K562 (cell line): ENCODE measurements around the gene TSPAN3. TPM values are rescaled to one million over a fixed set of nuclear protein-coding genes. Genes with fewer than 3 reads are reported as not detected.
A peak's percentile ranks its signal among the peaks of the same experiment; 100 is the strongest.

Source experiments
- CEBPG ChIP-seq, 3 experiments: fragments of 200-800 bp in 1 of 3; sonication (Bioruptor generic) in 1 of 3; sonication (generic) in 1 of 3; formaldehyde crosslinking in 1 of 3; IDR thresholded peaks in 2 of 3; conservative IDR thresholded peaks in 1 of 3; 2 replicates each; pipeline versions ENCODE4 v1.6.1 to v1.8.0; 2016 to 2022; ENCODE audit warnings: missing compliant biosample characterization in 2 of 3, missing genetic modification characterization in 2 of 3, mild to moderate bottlenecking in 1 of 3, missing genetic modification reagents in 1 of 3
- EWSR1 ChIP-seq: fragments of 450-650 bp; IDR thresholded peaks from 2 replicates; pipeline ENCODE4 v1.6.1; 2018; ENCODE audit warnings: borderline replicate concordance, mild to moderate bottlenecking, low read depth, moderate library complexity; ENCODE audit not compliant: partially characterized antibody
- FOXM1 ChIP-seq, 2 experiments: fragments of 450-650 bp in 1 of 2; sonication (generic) in 1 of 2; formaldehyde crosslinking in 1 of 2; IDR thresholded peaks; 2 replicates each; pipeline versions ENCODE4 v1.6.1 to v1.9.0; 2017 to 2022; ENCODE audit warnings: low read depth in 2 of 2, mild to moderate bottlenecking in 2 of 2, missing genetic modification reagents in 1 of 2, moderate library complexity in 1 of 2
- FUS ChIP-seq: fragments of 200-400 bp; formaldehyde crosslinking; optimal IDR thresholded peaks from 2 replicates; pipeline ENCODE3; 2017; ENCODE audit warnings: low read depth, low read length
- MCM2 ChIP-seq: fragments of 450-650 bp; IDR thresholded peaks from 2 replicates; pipeline ENCODE4 v1.6.1; 2017; ENCODE audit warnings: low read depth, mild to moderate bottlenecking
- MEIS2 ChIP-seq: fragments of 450-650 bp; IDR thresholded peaks from 2 replicates; pipeline ENCODE4 v1.6.1; 2014; ENCODE audit warnings: mild to moderate bottlenecking; ENCODE audit not compliant: partially characterized antibody
- NFIX ChIP-seq: fragments of 250-450 bp; sonication (Bioruptor Pico); IDR thresholded peaks from 2 replicates; pipeline ENCODE4 v1.4.0; 2020; ENCODE audit warnings: low read depth, mild to moderate bottlenecking, moderate library complexity
- NFRKB ChIP-seq: fragments of 450-650 bp; IDR thresholded peaks from 2 replicates; pipeline ENCODE4 v1.6.1; 2016; ENCODE audit warnings: low read depth
- RFX1 ChIP-seq: fragments of 450-650 bp; IDR thresholded peaks from 2 replicates; pipeline ENCODE4 v1.6.1; 2016; ENCODE audit warnings: mild to moderate bottlenecking, moderate library complexity
- TOE1 ChIP-seq, 2 experiments: fragments of 450-650 bp in 1 of 2; sonication (generic) in 1 of 2; formaldehyde crosslinking in 1 of 2; IDR thresholded peaks; 2 replicates each; pipeline versions ENCODE4 v1.7.1 to v1.8.0; 2016 to 2022; ENCODE audit warnings: borderline replicate concordance in 2 of 2, mild to moderate bottlenecking in 2 of 2, antibody characterized with exemption in 1 of 2, inconsistent platforms in 1 of 2, low read depth in 1 of 2, missing genetic modification reagents in 1 of 2, moderate library complexity in 1 of 2
- WHSC1 ChIP-seq: IDR thresholded peaks from one replicate; pipeline ENCODE4 v1.6.1; 2012; ENCODE audit warnings: low read length, control low read depth, inconsistent platforms
- ZBTB17 ChIP-seq: fragments of 450-650 bp; formaldehyde crosslinking; IDR thresholded peaks from 2 replicates; pipeline ENCODE4 v1.4.0; 2020; ENCODE audit warnings: mild to moderate bottlenecking
- ZKSCAN8 ChIP-seq: fragments of 200-800 bp; sonication (Bioruptor generic); IDR thresholded peaks from 2 replicates; pipeline ENCODE4 v1.6.1; 2016; ENCODE audit warnings: missing genetic modification characterization, missing compliant biosample characterization
- polyA plus RNA-seq, 8 experiments: library from polyadenylated mRNA; depleted of rRNA in 4 of 8; stranded (reverse) in 5 of 8; unstranded in 3 of 8; fragments of >200 nt; fragmentation: Nextera tagmentation in 2 of 8; fragmentation: Illumina TruSeq in 1 of 8; extraction: Ambion mirVana in 2 of 8; extraction: Trizol in 1 of 8; gene quantifications; 2 replicates each; pipeline versions ENCODE4 v1.2.1 to v1.2.3, GENCODE V29; 2011 to 2014; ENCODE audit warnings: inconsistent platforms in 1 of 8, missing spikeins in 1 of 8
- total RNA-seq, 7 experiments: library from RNA; depleted of rRNA in 6 of 7; stranded (reverse); fragments of >200 nt in 6 of 7; fragmentation: Illumina TruSeq in 2 of 7; extraction: Trizol in 2 of 7; gene quantifications; 2 replicates each; pipeline versions ENCODE4 v1.2.1 to v1.2.3, GENCODE V29; 2011 to 2021; ENCODE audit warnings: low replicate concordance in 1 of 7
- TF ChIP-seq, protein P1 (sequence below): fragments of 450-650 bp; IDR thresholded peaks from 2 replicates; pipeline ENCODE4 v1.6.1; 2016; ENCODE audit warnings: low read depth
- TF ChIP-seq, protein P2 (sequence below): fragments of 450-650 bp; IDR thresholded peaks from 2 replicates; pipeline ENCODE4 v1.6.1; 2016
- TF ChIP-seq, protein P3 (sequence below): fragments of 250-450 bp; sonication (Bioruptor Pico); IDR thresholded peaks from 2 replicates; pipeline ENCODE4 v1.8.0; 2022; ENCODE audit warnings: moderate library complexity, mild to moderate bottlenecking, inconsistent platforms
- TF ChIP-seq, protein P4 (sequence below): fragments of 450-650 bp; formaldehyde crosslinking; IDR thresholded peaks from 2 replicates; pipeline ENCODE4 v1.4.0; 2022; ENCODE audit warnings: missing genetic modification characterization

The TSPAN3 gene
- total and polyA plus RNA-seq, 9 of the 15 experiments (the other 6 are each of a cell fraction or from before 2014, with no cell fraction given), result 14.3 to 144 (median 71.1) TPM

DNA sequence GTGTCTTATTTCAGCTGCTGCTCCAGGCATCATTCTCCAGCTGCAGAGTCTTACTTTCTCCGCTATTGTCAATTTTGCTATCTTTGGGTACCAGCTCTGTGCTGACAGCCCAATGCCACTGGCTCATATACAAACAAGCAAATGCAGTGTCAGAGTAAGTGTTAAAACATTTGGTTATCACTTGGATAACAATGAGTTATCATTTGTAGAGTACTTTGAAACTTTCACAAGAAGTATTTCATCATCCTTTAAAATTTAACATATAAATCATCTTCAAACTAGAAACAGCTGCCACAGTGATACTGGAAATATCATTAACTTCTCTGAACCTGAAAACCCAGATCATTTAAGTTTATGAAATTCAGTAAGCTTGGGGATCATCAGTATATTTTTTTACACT, 13.8 kb downstream of the TSPAN3 start (continued):
- TF ChIP-seq, protein P1, sequence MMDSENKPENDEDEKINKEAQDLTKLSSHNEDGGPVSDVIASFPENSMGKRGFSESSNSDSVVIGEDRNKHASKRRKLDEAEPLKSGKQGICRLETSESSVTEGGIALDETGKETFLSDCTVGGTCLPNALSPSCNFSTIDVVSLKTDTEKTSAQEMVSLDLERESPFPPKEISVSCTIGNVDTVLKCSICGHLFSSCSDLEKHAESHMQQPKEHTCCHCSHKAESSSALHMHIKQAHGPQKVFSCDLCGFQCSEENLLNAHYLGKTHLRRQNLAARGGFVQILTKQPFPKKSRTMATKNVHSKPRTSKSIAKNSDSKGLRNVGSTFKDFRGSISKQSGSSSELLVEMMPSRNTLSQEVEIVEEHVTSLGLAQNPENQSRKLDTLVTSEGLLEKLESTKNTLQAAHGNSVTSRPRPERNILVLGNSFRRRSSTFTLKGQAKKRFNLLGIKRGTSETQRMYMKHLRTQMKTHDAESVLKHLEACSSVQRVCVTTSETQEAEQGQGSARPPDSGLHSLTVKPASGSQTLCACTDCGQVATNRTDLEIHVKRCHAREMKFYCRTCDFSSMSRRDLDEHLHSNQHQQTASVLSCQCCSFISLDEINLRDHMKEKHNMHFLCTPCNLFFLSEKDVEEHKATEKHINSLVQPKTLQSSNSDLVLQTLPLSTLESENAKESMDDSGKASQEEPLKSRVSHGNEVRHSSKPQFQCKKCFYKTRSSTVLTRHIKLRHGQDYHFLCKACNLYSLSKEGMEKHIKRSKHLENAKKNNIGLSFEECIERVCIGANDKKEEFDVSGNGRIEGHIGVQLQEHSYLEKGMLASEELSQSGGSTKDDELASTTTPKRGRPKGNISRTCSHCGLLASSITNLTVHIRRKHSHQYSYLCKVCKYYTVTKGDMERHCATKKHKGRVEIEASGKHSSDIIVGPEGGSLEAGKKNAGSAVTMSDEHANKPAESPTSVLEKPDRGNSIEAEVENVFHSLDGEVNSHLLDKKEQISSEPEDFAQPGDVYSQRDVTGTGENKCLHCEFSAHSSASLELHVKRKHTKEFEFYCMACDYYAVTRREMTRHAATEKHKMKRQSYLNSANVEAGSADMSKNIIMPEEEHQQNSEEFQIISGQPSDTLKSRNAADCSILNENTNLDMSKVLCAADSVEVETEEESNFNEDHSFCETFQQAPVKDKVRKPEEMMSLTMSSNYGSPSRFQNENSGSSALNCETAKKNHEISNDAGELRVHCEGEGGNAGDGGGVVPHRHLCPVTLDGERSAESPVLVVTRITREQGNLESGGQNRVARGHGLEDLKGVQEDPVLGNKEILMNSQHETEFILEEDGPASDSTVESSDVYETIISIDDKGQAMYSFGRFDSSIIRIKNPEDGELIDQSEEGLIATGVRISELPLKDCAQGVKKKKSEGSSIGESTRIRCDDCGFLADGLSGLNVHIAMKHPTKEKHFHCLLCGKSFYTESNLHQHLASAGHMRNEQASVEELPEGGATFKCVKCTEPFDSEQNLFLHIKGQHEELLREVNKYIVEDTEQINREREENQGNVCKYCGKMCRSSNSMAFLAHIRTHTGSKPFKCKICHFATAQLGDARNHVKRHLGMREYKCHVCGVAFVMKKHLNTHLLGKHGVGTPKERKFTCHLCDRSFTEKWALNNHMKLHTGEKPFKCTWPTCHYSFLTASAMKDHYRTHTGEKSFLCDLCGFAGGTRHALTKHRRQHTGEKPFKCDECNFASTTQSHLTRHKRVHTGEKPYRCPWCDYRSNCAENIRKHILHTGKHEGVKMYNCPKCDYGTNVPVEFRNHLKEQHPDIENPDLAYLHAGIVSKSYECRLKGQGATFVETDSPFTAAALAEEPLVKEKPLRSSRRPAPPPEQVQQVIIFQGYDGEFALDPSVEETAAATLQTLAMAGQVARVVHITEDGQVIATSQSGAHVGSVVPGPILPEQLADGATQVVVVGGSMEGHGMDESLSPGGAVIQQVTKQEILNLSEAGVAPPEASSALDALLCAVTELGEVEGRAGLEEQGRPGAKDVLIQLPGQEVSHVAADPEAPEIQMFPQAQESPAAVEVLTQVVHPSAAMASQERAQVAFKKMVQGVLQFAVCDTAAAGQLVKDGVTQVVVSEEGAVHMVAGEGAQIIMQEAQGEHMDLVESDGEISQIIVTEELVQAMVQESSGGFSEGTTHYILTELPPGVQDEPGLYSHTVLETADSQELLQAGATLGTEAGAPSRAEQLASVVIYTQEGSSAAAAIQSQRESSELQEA, result no peak
- peak; percentile 76 for TF ChIP-seq MEIS2
- no peak for TF ChIP-seq NFIX (CRISPR knock-in tag)
- no peak for TF ChIP-seq RFX1
- no peak for TF ChIP-seq EWSR1
- TF ChIP-seq FUS, result no peak
- TF ChIP-seq FOXM1 (IDR thresholded peaks at IDR 0.05; ENCODE audit: low read depth), result no peak
- no peak for TF ChIP-seq FOXM1 (CRISPR knock-in tag; IDR thresholded peaks at IDR 0.05; ENCODE audit: low read depth)
- no peak for TF ChIP-seq TOE1 (IDR thresholded peaks at IDR 0.05; ENCODE audit: borderline replicate concordance)
- TF ChIP-seq TOE1 (CRISPR knock-in tag; IDR thresholded peaks at IDR 0.05; ENCODE audit: borderline replicate concordance, low read depth), result no peak
- TF ChIP-seq MCM2, result no peak
- no peak for TF ChIP-seq CEBPG (CRISPR knock-in tag; IDR thresholded peaks at IDR 0.05)
- peak; percentile 81 to 84 for TF ChIP-seq CEBPG (tag; conservative IDR thresholded peaks at IDR 0.05 in 1 of 2, IDR thresholded peaks at IDR 0.05 in 1 of 2)
- no peak for TF ChIP-seq ZKSCAN8 (CRISPR knock-in tag)
- TF ChIP-seq, protein P2, sequence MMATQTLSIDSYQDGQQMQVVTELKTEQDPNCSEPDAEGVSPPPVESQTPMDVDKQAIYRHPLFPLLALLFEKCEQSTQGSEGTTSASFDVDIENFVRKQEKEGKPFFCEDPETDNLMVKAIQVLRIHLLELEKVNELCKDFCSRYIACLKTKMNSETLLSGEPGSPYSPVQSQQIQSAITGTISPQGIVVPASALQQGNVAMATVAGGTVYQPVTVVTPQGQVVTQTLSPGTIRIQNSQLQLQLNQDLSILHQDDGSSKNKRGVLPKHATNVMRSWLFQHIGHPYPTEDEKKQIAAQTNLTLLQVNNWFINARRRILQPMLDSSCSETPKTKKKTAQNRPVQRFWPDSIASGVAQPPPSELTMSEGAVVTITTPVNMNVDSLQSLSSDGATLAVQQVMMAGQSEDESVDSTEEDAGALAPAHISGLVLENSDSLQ, result peak; percentile 43
- no peak for TF ChIP-seq ZBTB17 (CRISPR knock-in tag)
- TF ChIP-seq NFRKB, result no peak
- TF ChIP-seq, protein P3, sequence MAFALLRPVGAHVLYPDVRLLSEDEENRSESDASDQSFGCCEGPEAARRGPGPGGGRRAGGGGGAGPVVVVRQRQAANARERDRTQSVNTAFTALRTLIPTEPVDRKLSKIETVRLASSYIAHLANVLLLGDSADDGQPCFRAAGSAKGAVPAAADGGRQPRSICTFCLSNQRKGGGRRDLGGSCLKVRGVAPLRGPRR (CRISPR knock-in tag), result no peak
- no peak for TF ChIP-seq WHSC1
- TF ChIP-seq, protein P4, sequence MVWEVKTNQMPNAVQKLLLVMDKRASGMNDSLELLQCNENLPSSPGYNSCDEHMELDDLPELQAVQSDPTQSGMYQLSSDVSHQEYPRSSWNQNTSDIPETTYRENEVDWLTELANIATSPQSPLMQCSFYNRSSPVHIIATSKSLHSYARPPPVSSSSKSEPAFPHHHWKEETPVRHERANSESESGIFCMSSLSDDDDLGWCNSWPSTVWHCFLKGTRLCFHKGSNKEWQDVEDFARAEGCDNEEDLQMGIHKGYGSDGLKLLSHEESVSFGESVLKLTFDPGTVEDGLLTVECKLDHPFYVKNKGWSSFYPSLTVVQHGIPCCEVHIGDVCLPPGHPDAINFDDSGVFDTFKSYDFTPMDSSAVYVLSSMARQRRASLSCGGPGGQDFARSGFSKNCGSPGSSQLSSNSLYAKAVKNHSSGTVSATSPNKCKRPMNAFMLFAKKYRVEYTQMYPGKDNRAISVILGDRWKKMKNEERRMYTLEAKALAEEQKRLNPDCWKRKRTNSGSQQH (CRISPR knock-in tag), result no peak
